NCI-H187 (cell line): ENCODE measurements around the gene EVL.

ENCODE experiments used
- DNase-seq, 2 experiments: peaks; one replicate each; lab custom pipeline; 2025; lab: John Stamatoyannopoulos, UW

The EVL gene

DNA sequence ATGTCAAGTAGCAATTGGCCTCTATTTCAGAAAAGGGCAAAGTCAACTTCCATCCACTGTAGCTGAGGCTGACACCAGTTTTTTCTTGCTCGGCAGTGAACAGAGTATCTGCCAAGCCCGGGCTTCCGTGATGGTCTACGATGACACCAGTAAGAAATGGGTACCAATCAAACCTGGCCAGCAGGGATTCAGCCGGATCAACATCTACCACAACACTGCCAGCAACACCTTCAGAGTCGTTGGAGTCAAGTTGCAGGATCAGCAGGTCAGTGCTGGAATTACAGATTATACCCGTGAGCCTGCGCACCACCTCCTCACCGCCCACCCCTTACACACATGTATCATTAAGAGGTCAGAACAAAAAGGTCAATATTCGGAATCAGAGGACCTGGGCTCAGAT is 19.4 kb downstream of the EVL start:
- DNase-seq: no peak

DNA sequence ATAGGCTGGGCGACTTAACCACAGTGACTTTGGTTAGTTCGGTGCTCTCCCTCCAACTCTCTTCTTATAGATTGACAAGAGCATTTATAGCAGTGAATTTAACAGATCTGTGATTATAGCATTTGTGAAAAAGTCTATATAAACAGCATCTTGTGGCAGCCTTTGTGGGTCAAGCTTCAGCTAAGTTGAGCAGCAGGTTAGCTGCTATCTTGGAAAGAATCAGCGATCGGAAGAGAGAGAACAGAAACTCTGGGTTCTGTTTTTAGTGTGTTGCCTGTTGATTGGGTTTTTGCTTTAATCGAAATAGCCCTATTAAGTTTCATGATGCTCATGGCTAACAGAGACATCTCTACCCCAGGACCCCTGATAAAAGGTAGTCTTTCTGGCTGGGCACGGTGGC is 20.2 kb downstream of the EVL start:
- no peak for DNase-seq

DNA sequence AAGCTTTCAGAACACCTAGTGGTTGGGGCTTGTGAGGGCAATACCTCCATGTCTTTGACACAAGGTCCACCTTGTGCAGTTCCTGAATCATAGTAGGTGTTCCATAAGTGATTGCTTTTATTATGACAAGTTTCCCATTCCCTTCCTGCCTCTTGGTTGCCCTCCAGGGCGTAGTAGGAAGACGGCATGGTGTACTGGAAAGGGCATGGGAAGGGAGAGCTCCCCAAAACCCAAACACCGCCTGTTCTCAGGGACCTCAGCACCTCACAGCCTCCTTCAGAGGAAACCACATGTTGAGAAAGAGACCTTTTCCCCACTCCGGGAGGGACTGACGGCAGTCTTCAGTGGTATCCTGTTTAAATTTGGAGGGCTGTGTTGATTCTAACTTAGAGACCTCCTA is 21.1 kb downstream of the EVL start:
- DNase-seq: no peak

DNA sequence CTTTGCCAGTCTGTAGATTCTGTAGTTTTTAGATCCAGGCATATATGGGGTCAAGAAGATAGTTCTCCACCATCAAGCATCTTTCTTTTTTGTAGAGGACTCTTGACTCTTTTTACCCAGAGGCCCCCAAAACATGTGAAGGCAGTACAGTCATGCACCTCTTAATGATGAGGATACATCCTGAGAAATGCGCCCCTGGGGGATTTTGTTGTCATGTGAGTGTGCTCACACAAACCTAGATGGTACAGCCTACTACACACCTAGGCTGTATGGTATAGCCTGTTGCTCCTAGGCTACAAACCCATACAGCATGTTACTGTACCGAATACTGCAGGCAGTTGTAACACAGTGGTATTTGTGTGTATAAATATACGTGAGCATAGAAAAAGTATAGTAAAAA is 23.0 kb downstream of the EVL start:
- DNase-seq: no peak

DNA sequence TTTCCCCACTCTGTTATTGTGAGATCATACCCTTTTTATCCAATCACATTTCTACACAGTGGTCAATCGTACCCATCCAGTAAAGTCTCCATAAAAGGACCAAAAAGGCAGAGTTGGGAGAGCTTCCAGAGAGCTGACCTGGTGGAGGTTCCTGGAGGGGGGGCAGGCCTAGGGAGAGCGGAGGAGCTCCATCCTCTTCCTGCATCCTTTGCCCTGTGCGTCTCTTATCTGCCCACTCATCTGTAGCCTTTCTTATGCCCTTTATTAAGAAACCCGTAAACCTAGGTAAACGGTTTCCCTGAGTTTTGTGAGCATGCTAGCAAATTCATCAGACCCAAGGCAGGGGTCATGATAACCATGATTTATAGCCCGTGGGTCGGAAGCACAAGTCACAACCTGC is 26.2 kb downstream of the EVL start:
- DNase-seq: no peak

DNA sequence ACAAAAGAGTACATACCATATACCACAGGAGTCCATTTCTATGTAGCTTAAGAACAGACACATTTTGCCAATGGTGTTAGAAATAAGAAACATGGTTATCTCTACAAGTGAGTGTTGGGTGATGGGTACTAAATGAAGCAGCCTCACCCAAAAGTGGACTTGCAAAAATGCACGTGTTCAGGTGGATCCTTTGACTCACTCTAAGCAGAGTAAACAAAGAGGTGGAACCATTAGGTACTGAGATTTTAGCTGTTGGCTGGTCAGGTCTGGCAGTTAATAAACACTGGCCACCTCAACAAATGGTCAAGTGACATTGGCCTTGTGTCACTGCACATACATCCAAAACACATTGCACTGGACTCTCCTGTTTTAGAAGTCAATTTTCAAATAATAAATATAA is 27.6 kb downstream of the EVL start:
- DNase-seq: no peak

DNA sequence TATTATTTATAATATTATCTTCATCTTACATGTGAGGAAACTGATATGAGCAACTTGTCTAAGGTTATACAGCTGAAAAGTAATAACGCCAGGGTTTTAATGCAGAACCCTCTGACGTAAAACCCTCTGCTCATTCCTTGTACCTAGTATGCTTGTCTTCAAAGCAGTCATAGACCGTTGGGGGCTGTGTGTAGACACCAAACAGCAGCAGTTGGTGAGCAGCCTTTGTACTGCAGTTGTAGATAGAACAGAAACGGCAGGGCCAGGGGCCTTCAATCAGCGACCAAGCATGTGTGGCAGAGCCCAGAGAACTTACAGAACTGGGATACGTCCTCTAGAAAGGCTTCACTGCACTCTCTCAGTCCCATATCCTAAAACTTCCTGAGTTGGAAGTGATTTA is 28.1 kb downstream of the EVL start:
- no peak for DNase-seq

DNA sequence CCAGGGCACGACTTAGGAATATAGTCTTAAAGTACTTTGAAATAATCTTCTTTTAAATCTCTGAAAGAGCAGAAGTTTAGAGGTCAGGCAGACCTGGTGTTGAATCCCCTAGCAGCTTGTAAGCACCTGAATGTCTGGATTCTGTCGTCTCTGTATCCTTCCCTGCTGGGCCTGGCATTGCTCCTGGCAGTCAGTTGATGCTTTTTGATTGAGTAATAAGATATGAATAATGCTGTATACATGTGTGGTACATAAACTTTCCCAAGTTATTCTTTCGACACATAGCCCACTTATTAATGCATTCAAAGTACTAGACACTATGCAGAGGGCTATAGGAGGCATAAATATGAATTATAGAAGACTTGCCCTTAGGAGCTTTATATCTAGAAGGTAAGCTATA is 31.4 kb downstream of the EVL start:
- DNase-seq: no peak

DNA sequence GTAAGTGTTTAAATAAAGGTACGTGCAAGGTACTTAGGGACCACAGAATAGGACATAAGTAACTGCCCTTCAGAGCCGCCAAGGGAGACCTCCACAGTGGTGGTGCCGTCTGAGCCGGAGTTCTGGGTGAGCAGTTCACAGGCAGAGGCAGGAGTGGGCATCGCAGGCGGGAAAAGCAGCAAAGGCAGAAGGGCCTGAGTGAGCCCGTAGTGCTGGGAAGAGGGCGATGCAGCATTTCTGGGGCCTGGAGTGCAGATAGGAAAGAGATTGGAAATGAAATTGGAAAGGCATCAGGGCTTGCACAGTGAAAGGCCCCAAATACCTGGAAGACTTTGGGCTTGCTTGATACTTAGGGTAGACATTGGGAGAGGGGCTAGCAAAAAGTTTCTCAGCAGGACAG is 32.9 kb downstream of the EVL start:
- DNase-seq: no peak

DNA sequence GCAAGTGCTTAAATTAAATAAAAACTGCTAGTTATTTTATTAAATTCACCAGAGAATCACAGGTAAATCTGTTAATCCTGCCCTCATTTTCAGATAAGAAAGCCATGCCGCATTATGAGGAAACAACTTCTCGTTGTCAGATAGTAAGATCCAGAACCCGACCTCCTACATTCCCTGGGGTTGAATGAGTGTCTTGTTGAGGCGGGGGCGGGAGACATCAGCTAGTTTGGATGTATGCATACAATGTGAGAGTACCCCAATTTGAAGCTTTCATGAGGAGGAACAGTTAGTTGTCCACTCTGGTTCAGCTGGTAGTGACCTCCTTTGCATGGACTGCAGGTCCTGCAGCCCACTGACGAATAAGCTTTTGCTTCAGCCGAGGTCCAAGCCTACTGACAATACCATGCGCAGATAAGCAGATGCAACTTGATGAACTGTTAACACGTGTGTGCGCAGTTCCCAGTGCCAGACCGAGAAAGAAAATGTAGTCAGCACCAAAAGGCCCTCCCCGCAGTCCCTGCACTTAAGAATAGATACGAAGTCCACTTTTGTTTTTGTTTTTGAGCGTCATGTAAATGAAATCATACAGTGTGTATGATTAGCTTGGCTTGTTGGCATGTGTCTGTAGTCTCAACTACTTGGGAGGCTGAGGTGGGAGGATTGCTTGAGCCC is 34.9 kb downstream of the EVL start:
- no peak for DNase-seq

DNA sequence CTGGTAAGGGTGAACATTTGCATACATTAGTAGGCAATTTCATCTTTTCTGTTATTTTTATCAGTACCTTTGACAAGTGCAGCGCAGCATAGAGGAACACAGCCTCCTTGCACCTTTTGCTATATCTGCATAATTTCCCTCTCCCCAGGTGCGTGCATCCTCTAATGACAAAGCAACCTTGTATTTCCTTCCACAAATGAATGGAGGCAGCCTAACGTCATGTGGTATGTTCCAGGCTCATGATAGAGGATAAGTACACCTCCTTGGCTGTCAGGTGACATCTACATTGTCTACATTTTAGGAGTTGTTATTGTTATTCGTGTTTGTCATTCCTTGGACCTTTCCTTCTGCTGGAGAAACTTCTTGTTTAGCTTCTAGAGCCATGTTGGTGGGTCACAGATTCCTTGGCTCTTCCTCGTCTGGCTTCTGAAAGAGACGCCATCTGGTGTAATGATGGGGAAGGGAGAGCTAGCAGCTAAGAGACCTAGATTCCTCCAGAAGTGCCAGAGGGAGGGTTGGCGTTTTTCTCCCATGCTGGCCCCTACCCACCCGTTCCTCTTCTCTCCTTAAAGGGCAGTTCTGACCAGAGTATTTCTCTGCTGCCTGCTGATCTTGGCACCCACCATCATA is 37.0 kb downstream of the EVL start:
- no peak for DNase-seq

DNA sequence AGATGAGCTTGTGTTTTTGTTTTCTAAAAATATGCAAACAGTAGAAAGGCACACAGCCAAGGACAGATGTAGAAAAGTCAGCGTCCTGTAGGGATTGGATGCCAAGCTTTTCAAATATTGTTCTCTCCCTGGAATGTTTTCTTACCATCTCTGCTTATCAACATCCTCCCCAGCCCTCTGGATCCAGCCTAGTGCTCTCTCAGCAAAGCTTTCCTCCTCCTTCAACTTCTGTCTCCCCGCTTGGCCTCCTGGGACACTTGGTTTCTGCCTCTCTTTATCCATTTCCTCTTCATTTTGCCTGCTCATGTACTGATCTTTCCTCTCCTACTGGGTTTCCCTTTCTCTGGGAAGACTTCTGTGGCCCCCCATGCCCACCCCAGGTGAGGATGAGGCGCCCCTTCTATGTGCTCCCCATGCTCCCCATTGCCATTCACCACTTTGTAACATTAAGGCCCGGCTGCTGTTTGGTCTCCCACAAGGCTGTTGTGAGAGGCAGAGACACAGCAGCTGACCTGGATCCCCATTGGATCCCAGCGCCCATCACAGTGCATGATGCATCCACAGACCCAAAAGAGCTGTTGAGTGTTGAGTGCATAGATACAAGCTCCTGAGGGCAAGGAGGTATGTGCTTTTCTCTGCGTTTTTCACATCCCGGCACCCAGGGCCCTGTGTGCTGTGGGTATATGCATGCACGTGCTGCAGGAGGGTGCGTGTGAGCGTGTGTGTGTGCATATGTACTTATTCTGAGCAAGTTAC is 38.2 kb downstream of the EVL start:
- DNase-seq: no peak

DNA sequence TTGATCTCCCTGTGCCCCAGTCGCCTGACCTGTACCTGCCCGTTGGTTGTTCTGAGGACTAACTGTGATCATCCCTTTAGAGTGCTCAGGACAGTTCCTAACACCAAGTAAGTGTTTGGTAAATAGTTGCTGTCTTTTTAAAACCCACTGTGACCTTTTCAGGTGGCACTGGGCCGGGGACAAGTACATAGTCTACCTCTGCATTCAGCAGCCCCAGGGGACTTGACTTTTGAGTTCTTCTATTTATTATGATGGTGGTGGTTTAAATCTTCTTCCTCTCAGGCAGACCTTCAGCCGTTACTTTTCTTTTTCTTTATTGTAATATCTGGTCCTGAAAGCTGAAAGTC is 38.8 kb downstream of the EVL start:
- no peak for DNase-seq

DNA sequence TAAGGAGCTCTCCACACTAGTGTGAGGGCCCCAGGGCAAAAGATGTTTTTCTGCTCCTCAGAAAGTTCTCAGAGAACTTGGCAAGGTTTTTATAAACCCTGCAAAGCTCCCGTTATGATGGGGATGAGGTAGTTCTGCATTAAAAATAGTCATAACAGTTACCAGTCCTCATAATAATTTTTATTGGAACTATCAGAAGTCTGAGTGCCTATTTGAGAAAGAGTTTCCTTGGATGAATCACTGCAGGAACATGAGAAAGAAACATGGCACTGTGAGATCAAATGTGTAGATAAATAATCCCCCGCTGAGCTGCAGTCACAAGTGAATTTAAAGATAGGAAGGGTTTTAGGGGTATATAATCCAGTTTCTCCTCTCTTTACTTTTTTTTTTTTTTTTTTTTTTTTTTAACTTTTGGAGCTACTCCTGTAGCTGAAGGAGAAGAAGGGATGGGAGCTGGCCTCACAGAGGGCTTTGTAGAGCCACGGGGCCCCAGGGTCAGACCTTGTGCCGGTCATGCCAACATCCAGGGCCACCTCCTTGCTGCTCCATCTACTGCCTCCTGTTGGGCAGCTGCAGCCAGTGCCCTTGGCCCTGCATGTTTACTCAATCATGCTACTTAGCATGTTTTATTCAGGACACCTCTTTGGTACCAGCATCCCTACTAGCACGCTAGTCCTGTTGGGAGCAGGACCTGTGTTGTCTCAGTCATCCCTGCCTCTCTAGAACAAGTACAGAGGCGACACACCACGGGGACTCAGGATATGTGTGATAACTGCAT is 39.5 kb downstream of the EVL start:
- no peak for DNase-seq

DNA sequence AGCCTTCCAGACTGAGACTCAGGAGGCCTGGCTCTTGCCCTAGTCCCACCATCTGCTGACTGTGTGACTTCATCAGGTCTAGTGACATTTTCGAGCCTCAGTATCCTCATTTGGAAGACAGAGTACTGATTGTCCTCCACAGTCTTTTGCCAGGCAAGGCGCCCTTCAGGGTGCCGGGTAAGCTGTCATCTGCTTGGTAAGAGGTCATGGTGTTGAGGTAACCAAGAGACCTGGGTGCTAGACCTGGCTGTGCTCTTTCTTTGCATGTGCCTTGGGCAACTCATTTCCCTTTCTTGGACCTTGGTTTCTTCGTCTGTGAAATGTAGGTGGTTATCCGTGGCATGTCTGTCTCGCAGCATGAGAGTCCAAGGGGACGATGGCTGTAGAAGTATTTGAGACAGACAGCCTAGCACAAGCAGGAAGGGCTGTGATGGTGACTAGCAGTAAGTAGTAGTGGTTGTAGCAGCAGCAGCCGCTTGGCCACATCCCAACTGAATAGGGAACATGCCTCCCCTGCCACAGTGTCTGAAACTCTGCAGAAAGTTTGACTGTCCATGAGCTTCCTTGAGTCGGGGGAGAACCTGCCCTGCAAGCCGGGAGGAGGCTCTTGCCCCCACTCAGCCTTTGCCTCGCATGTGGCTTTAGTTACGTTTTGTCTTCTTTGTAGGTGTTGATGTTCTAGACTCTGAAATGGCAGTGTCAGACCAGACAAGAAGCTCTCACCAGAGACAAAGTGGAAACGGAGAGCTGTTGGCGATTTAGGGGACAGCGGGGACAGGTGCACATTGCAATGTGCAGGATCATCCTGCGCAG is 40.3 kb downstream of the EVL start:
- DNase-seq: no peak

DNA sequence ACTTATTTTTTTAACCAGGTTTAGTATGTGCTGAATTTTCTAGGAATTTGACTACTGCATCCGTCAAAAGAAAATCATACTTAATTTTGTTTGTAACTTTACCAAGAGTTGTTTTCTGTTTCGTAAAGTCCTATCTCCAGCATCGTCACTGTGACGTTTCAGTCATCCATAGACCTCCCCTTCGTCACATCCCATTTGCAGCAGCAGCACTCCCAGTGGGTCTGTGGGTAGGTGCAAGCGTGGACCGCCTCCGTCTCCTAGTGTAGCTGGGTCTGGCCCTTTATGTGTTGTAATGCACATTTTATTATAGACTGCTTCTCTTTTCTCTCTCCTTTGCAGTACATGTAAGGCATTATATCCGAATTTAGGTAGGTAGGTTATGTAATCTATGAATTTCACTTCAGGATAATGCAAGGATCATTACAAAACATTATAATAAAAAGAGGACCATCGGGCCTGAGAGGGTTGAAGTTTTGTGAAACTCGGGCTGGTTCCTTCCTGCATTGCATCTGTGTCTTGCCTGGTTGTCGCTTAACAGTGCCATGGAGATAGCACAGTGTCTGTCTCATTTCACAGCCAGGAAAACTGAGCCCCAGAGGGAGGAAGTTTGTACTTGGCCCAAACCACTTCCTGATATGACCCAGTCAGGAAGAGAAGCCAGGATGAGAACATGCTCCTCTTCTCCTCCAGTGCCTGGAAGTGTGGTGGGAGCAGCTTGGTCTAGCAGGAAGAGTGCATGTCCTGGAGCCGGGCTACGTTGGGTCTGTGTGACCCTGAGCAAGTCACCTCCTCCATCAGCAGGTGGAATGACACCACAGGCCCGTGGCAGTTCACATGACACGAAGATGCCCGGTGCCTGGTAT is 41.3 kb downstream of the EVL start:
- DNase-seq: no peak

DNA sequence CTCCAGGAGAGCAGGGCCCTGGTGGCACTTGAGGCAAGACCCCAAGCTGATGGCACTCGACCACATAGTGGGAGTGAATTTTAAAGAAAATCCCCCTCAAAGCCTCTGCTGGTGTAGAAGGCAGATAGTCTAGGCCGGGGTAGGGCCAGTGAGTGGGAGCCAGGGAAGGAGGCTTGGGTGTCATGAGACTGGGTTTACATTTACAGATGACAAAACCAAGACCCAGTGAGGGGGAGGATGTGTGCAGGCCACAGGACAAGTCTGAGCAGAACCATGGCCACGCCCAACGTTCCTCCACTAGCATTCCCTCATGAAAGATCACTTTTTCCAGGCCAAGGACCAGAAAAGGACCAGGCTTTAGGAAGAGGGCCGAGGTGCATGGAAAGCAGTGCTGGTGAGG is 42.0 kb downstream of the EVL start:
- no peak for DNase-seq

DNA sequence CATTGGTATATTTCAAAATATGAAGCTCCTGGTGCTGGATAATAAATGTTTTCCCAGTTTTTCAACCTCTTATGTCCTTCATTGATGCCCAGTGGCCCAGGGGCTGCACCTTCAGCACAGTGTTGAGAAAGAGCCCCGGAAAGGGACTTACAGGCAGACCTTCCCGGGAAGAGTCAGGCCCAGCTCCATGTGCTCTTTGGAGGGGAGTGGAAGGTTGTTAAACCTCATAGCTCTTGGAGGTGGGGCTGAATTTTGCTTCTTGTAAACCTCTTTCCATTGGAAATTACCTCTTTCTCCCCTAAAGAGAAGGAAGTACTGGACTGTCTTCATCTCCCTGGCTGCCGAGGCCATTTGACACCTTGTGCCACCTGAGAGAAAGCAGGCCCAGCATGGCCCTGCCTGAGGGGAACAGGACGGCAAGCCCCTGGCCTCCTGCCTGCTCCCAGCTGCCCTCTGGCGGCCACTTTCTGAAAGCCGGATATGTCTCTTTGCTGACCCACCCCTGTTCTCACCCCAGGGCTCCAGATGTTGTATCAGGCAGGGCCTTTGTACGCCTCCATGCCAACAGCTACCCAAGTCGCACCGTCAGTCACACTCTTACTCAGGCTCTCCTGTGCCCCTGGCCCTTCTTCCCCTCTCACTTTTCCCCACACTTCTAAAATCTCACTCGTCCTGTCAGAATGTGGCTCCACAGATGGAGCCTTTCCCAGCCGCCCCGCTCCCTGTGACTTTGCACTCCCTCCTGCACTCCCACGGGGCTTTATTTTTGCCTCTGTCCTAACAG is 43.0 kb downstream of the EVL start:
- DNase-seq: peak; percentile 45 to 68

DNA sequence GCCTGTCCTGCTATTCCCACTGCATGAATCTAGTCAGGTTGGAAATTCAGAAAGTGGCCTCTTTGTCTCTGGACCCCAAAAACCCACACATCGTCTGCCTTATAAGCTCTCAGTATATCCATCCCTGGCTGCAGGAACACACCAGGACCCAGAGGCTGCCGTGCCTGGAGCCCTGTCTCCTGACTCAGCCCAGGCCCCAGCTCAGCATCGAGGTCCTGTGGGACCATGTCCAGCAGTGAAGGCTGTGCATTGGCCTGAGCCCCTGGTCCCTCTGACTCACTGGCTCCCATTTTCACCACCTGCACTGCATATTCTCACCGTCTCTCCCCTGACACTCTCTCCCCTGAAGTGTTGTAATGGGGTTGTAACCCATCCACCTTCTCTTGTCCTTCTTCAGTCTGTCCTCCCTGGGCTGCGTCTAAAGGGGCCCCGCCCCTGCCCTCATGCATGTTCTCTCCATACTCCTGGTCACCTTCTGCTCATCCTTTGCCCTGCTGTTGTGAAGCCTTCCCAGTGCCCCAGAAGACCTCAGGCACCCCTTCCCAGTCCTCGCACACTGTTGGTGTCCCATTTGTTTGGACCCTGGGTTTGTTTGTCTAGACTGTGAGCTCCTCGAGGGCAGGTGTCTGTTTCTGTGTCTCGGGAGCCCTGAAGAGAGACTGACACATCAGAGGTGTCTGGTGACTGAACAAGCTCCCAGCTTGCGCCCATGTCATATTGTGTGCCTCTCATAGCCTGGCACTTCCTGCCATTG is 43.8 kb downstream of the EVL start:
- DNase-seq: no peak

DNA sequence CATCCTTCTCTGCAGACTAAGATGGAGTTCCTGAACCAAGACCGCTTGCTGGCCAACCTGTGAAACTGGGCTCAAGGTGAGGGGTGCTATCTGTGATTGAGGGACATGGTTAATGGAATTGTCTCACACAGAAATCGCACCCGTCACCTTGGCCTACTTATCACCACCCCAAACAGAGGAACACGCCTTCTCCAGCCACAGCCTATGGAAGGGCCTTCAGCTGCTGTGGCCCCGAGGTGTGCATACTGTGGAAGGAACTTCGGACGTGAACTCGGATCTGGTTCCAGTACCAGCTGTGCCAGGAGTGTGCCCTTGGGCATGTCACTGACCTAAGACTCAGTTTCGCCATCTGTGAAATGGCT is 44.4 kb downstream of the EVL start:
- no peak for DNase-seq
